BJ (cell line): Measurements from ENCODE around the gene LYRM9. TPM values are rescaled to one million over a fixed set of nuclear protein-coding genes. Genes with fewer than 3 reads are reported as not detected.

Experiments
- CTCF ChIA-PET: fragments of 350-600 bp; formaldehyde crosslinking; extraction: SDS; loops from one replicate; lab custom pipeline; 2021; ENCODE audit warnings: antibody characterized with exemption, inconsistent platforms; lab: Yijun Ruan, JAX
- POLR2A ChIA-PET: fragments of 300-600 bp; sonication (Branson Sonifier 250); formaldehyde crosslinking; extraction: SDS; loops from one replicate; lab custom pipeline; 2021; ENCODE audit warnings: antibody characterized with exemption; lab: Charles Lee
- DNase-seq: peaks from one replicate; pipeline ENCODE4 v3.0.0-alpha.2; 2011; ENCODE audit warnings: low read depth
- H3K27me3 ChIP-seq: 2 replicates; pipeline ENCODE4 v1.6.0; 2011; ENCODE audit warnings: low read length; ENCODE audit not compliant: control insufficient read depth, insufficient read depth
- H3K36me3 ChIP-seq: 2 replicates; pipeline ENCODE4 v1.5.1; 2011; ENCODE audit warnings: low read length; ENCODE audit not compliant: control insufficient read depth, insufficient read depth
- H3K4me3 ChIP-seq: 2 replicates; pipeline ENCODE4 v1.5.1; 2011; ENCODE audit warnings: low read depth, mild to moderate bottlenecking, control low read depth, low read length
- polyA plus RNA-seq: library from polyadenylated mRNA; depleted of rRNA; stranded (reverse); fragments of >200 nt; gene quantifications from 2 replicates; pipeline ENCODE4 v1.2.3, GENCODE V29; 2011
- TF ChIP-seq, protein P1 (sequence below): IDR thresholded peaks from 2 replicates; pipeline ENCODE4 v1.5.1; 2011; ENCODE audit warnings: low read depth, mild to moderate bottlenecking, control low read depth, inconsistent platforms, low read length, moderate library complexity; ENCODE audit not compliant: insufficient read depth

Gene LYRM9
- polyA plus RNA-seq, 1 experiment = 7.0 TPM

DNA sequence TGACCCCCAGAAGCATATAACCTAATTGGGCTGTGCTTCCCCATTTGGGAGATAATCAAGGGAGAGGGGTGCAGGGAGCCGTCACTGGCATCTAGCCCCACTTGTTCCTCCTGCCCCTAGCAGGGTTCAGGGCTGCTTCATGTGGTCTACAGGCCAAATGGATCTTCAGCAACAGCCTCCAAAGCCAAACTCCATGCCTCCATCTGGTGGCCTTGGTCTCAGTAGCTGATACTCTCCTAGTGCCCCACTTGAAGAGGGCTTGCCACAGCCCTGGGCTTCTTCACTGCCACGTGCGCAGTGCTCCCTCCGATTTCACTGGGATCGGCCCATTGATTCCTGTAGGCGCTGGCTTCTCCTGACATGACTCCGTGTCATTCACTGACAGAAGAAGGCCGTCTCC is 24.6 kb downstream of the LYRM9 start:
- ChIA-PET POLR2A (no interaction called here), CTCF (interaction anchor here (1.0 kb wide), 1 partner anchor 108 kb away, joined by 3 read pairs; no protein-coding TSS in a partner anchor)
- TF ChIP-seq, protein P1, sequence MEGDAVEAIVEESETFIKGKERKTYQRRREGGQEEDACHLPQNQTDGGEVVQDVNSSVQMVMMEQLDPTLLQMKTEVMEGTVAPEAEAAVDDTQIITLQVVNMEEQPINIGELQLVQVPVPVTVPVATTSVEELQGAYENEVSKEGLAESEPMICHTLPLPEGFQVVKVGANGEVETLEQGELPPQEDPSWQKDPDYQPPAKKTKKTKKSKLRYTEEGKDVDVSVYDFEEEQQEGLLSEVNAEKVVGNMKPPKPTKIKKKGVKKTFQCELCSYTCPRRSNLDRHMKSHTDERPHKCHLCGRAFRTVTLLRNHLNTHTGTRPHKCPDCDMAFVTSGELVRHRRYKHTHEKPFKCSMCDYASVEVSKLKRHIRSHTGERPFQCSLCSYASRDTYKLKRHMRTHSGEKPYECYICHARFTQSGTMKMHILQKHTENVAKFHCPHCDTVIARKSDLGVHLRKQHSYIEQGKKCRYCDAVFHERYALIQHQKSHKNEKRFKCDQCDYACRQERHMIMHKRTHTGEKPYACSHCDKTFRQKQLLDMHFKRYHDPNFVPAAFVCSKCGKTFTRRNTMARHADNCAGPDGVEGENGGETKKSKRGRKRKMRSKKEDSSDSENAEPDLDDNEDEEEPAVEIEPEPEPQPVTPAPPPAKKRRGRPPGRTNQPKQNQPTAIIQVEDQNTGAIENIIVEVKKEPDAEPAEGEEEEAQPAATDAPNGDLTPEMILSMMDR = no peak
- Histone ChIP-seq H3K36me3 (no peaks in the 10 kb centered on the region), H3K4me3 (no peak overlapping the region), H3K27me3 (peaks cover 3% of the 10 kb centered on the region)
- DNase-seq = no peak

DNA sequence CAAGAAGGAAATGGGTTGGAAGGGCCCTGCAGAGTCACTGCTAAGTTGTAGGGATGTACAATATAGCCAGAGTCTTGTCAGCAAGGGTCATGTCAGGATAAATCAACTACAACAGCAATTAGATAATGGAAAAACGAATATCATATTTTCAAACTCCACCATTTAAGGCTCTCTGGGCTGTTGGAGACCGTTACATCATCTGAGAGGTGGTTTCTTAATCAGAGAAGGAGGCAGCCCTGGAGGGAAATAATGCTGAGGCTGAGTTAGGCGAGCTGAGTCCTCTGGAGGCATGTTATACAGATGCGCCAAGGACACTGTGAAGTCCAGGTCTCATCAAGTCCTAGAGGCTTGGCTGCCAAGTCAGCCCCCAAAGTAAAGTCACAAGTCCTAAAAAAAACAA is 30.3 kb downstream of the LYRM9 start:
- DNase-seq = no peak
- H3K36me3 ChIP-seq = no peaks in the 10 kb centered on the region
- no peak overlapping the region for H3K4me3 ChIP-seq
- peaks cover 8% of the 10 kb centered on the region for H3K27me3 ChIP-seq
- ChIA-PET POLR2A (no interaction called here), CTCF (no interaction called here)
- TF ChIP-seq, protein P1 = no peak

DNA sequence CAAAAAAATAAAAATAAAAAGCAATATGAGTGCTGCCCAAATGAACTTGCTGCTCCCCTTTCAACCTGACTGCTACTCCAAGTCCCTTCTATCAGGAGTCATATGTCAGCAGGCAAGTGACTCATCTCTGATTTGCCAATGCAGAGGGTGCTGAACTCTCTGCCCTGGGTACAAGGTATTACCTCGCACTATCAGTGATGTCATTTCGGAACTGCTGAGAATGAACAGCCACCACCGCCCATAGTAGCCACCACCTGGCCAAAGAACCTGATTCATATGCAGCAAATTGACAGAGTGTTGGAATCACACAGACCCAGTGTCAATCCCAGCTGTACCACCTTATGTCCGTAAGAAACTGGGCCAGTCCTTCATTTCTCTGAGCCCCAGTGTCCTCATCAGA is 31.2 kb downstream of the LYRM9 start:
- TF ChIP-seq, protein P1 = no peak
- POLR2A ChIA-PET = no interaction called here
- CTCF ChIA-PET = no interaction called here
- DNase-seq = no peak
- no peak overlapping the region for H3K4me3 ChIP-seq
- peaks cover 5% of the 10 kb centered on the region; the same call in 1 of the 2 replicates for H3K27me3 ChIP-seq
- H3K36me3 ChIP-seq = no peaks in the 10 kb centered on the region

DNA sequence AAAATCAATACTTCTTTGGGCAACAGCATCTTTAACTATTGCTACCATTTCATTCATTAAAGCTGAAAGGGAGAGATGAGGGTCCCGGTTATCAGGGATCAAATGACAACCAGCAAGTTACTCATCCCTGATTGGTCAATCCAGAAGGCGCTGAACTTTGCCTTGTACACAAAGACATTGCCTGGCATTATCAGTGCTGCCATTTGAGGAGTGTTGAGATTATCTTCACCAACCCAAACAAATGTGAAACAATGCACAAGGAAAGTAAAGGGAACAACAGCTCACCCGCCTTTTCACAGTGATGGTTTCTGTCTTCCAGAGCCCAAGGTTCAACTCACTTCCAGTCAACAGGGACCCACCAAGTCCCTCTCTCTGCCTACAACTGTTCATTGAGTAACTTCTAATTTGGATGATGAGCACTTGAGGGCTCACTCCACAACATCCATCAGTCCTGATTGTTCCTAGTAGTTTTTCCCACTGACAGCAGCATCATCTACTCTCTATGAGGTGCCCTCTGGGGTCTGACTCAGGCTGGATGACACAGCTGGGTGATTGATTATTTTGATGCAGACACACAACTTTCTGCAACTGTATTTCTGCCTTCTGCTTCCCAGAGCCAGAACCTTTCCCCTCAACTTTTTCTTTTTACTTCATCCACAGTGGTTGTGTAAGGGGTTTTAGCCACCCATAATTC is 32.0 kb downstream of the LYRM9 start:
- TF ChIP-seq, protein P1 = no peak
- H3K36me3 ChIP-seq = no peaks in the 10 kb centered on the region
- DNase-seq = no peak
- H3K27me3 ChIP-seq = peaks cover 5% of the 10 kb centered on the region; the same call in 1 of the 2 replicates
- CTCF ChIA-PET = interaction anchor here (0.7 kb wide), 1 partner anchor 14 kb away, joined by 3 read pairs; no protein-coding TSS in a partner anchor
- H3K4me3 ChIP-seq = no peak overlapping the region
- POLR2A ChIA-PET = no interaction called here

DNA sequence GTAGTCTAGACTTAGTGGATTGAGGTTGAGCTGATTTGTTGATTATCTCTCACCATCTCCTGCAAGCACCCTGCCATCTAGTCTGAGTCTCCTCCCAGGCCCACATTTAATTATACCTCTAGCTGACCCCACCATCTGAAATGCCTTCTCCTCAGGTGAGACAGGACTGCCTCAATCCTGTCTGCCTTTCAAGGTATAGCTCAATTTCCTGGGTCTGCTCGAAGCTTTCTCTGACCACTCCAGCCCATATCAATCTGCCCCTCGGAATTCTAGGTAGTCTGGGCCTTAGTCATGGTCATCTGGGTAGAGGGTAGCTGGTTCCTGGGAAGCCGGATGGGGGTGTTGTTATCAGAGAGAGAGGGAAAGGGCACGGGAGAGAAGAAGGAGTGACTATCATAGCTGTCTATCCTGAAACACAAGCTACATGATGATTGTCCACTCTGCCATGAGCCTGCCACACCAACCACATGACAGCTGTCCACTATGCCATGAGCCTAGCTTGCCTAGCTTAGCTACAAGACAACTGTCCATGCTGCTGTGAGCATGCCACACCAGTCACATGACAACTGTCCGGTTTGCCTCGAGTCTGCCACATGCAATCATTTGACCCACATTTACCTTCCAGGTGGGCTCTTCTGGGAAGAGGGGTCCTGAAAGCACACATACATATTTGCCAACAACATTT is 34.4 kb downstream of the LYRM9 start:
- no peak for DNase-seq
- Histone ChIP-seq H3K27me3 (peaks cover 5% of the 10 kb centered on the region; the same call in 1 of the 2 replicates), H3K4me3 (no peak overlapping the region), H3K36me3 (no peaks in the 10 kb centered on the region)
- POLR2A ChIA-PET = no interaction called here
- CTCF ChIA-PET = interaction anchor here (1.0 to 1.3 kb wide), 2 partner anchors 13 to 196 kb away, joined by 3 to 4 read pairs; no protein-coding TSS in a partner anchor
- TF ChIP-seq, protein P1 = no peak
